ENCODE data around the gene SESN3.
"Not testable (repeated sequence)": the region's sequence is repeated elsewhere in the genome, so short reads cannot be mapped to it uniquely, and the experiment has no call there.

SESN3 gene

GRCh38 chr11:95219599-95219998, 11.4 kb downstream of the SESN3 start:
- no peak for DNase-seq (ENCODE audit: low read depth)

DNA sequence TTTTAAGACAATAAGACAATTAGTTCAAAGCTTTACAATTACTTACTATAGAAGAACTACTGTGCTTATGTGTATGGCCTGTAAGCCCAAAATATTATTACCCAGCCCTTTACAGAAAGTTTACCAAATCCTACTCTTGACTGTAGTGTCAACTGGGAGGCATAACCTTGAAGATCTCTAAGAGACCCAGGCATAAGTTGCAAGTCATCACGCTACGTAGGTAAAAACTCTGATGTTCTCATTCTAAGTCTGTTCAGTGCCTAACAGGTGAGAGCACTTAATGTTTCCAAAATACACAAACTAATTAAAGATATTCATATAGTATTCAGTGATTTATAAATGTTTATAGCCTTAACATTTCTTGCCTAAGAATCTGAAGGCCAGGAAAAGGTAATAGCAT, 12.9 kb downstream of the SESN3 start:
- no peak for DNase-seq (ENCODE audit: low read depth)

DNA sequence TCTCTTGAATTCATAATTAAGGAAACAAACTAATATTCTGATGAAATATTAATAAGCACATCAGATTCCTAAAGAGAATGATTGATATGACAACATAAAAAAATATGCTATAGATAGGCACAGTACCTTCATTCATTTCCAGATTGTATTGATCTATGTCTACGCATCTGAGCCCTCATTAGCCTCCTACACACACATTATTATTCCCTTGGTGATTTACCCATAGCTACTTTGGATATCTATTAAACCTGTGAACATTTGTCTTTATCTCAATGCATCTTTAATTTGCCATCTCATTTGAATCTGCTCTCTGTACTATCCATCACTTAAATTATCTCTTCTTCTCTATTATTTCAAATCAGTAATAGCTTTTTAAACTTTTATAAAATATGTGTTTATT, 18.4 kb downstream of the SESN3 start:
- DNase-seq (ENCODE audit: low read depth) = no peak

- DNase-seq (ENCODE audit: low read depth) = not testable (repeated sequence)
These were observed 21.5 kb downstream of the SESN3 start for GRCh38 chr11:95209535-95209934.

GRCh38 chr11:95200781-95201457, 30.1 kb downstream of the SESN3 start:
- DNase-seq (ENCODE audit: low read depth) = no peak

DNA sequence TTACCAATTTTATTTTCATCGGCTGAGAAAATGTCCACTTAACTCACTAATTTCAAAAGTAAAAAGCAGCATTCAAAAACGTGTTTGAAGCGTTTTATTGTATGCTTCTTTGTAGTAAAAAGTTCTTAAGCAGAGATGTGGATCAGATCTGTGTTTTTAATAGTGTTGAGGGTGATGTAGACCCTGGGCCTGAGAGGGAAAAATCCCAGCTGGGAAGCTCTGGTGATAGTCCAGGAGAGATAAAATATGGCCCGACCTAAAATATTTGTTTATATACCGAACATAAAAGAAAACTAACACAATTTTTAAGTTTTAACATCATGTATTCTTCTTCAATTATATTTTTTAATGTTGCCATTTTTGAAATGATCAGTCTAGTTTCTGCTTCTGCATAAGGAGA, 35.2 kb downstream of the SESN3 start:
- no peak for DNase-seq (ENCODE audit: low read depth)

DNA sequence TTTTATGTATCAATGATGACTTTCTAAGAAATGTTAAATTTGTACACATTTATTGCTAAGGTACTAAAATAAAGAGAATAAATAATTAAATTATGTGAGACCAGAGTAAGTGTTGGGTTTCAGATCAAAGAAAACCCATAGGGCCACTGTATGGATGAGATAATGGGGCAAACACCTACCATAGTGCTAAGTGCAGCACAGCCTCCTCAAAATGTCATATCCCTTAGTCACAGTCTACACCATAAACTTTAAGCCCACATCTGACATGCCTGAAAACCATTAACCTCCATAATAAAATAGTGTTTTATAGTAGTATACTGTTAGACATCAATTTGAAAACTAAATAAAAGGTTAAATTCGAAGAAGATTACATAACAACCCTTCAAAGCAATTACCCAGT, 37.5 kb downstream of the SESN3 start:
- DNase-seq (ENCODE audit: low read depth) = no peak

- no peak for DNase-seq (ENCODE audit: low read depth)
These were observed 38.3 kb downstream of the SESN3 start for GRCh38 chr11:95192717-95193116.

DNA sequence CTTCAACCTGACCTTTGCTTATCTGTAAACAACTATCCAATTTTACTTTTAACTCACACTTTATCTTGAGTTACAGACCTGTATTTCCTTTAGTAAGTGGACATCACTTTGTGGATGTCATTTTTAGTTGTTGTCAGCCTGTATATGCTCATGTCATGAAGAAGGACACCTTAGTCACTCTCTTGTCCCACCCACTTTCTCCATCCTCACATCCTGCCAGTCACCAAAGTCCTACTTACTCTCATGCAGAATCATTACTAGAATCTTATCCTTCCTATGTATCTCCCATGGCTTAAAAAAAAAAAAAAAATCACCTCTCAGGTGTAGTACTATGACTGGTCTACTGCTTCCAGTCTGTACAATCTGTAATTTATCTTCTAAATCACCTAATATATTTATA, 43.3 kb downstream of the SESN3 start:
- DNase-seq (ENCODE audit: low read depth) = no peak

- no peak for DNase-seq (ENCODE audit: low read depth)
These were observed 48.6 kb downstream of the SESN3 start for GRCh38 chr11:95182397-95182796.

- DNase-seq (ENCODE audit: low read depth) = no peak
These were observed 55.1 kb downstream of the SESN3 start for GRCh38 chr11:95175818-95176380.

DNA sequence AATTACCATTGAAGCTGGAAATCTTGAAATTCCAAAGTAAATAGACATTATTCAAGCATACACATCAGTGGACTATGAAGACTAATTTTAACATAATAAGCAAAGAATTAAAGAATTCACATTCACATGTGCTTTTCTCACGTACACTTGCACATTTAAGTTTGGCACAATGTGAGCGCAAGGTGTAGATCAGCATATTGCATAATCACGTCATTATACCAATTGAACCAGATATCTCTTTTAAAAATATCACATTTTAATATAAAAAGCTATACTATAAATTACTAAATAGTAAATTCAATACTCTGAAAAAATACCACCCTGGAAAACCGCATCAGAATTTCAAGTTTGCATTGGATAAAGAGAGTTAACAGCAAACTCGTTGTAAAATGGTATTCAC, 60.7 kb downstream of the SESN3 start:
- DNase-seq (ENCODE audit: low read depth) = no peak

- no peak for DNase-seq (ENCODE audit: low read depth)
These were observed 64.2 kb downstream of the SESN3 start for GRCh38 chr11:95166781-95167180.

DNA sequence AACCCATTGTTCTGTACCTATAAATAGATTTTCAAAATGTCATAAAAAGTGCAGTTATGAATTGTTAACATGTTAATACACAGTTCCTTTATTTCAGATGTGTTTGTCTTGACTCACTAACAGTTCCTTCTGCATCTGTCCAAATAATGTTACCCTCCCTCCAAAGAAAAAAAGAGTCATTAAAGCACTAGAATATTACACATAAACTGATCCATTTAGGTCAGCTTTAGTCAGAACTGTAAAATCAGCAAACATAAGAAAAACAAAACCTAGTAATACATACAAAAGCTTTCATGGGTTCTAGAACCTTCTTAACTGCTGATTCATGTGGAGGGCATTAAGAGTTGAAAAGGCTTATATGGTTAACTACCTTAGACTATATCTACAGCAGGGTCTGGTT, 65.4 kb downstream of the SESN3 start:
- no peak for DNase-seq (ENCODE audit: low read depth)

- no peak for DNase-seq (ENCODE audit: low read depth)
These were observed 67.9 kb downstream of the SESN3 start for GRCh38 chr11:95163106-95163505.

- DNase-seq (ENCODE audit: low read depth) = no peak
These were observed 69.8 kb downstream of the SESN3 start for GRCh38 chr11:95161248-95161647.

GRCh38 chr11:95157824-95158223, 73.2 kb downstream of the SESN3 start:
- DNase-seq (ENCODE audit: low read depth) = no peak

- DNase-seq (ENCODE audit: low read depth) = no peak
These were observed 74.0 kb downstream of the SESN3 start for GRCh38 chr11:95156916-95157541.

- DNase-seq (ENCODE audit: low read depth) = no peak
These were observed 74.8 kb downstream of the SESN3 start for GRCh38 chr11:95156133-95156721.

- no peak for DNase-seq (ENCODE audit: low read depth)
These were observed 75.6 kb downstream of the SESN3 start for GRCh38 chr11:95155385-95155784.

GRCh38 chr11:95154514-95154913, 76.5 kb downstream of the SESN3 start:
- DNase-seq (ENCODE audit: low read depth) = peak; percentile 13

GRCh38 chr11:95153857-95154246, 77.2 kb downstream of the SESN3 start:
- no peak for DNase-seq (ENCODE audit: low read depth)

Measured in stimulated activated CD8-positive, alpha-beta memory T cell treated with anti-CD3 and anti-CD28 coated beads, Interleukin-12 subunit alpha, Interleukin-12 subunit beta, amount 100 ng/mL, for 4 hours (primary cell).